ENCODE data around the gene LRRIQ1. TPM values are rescaled to one million over a fixed set of nuclear protein-coding genes. Genes with fewer than 3 reads are reported as not detected.
"Not testable (repeated sequence)": the region's sequence is repeated elsewhere in the genome, so short reads cannot be mapped to it uniquely, and the experiment has no call there.

LRRIQ1 gene
- total RNA-seq, 1 experiment from 2014 or later, result 0.51 TPM

DNA sequence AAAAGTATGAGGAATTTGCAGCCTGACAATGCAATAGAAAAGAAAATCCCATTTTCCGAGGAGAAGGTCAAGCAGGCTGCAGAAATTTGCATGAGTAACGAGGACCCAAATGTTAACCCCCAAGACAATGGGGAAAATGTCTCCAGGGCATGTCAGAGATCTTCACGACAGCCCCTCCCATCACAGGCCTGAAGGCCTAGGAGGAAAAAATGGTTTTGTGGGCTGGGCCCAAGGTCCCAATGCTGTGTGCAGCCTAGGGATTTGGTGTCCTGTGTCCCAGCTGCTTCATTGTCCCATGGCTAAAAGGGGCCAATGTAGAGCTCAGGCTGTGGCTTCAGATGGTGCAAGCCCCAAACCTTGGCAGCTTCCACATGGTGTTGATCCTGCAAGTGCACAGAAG is 167.7 kb downstream of the LRRIQ1 start:
- DNase-seq (ENCODE audit: low read depth), result not testable (repeated sequence)

DNA sequence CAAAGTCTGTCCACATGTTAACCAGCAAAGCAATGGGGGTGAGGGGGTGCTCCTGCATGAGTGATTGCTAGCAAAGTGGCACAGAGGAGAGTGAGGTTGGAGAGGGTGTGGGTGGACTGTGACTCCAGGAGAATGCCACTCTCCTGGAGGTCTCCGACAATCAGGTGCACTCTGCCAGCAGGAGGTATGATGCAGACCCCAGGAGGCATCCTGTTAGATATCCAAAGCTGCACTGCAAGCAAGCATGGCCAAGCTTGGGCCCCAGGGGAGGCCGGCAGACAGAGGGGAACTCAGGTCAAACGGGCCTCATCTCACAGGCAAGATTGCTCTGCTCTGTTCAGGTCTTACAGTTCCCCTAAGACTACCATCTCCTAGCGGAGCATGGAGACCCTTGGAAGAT is 170.4 kb downstream of the LRRIQ1 start:
- no peak for DNase-seq (ENCODE audit: low read depth)

DNA sequence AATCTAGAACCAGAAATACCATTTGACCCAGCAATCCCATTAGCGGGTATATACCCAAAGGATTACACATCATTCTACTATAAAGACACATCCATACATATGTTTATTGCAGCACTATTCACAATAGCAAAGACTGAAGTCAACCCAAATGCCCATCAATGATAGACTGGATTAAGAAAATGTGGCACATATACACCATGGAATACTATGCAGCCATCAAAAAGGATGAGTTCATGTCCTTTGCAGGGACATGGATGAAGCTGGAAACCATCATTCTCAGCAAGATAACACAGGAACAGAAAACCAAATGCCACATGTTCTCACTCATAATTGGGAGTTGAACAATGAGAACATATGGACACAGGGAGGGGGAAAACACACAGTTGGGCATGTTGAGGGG is 188.2 kb downstream of the LRRIQ1 start:
- DNase-seq (ENCODE audit: low read depth), result not testable (repeated sequence)

DNA sequence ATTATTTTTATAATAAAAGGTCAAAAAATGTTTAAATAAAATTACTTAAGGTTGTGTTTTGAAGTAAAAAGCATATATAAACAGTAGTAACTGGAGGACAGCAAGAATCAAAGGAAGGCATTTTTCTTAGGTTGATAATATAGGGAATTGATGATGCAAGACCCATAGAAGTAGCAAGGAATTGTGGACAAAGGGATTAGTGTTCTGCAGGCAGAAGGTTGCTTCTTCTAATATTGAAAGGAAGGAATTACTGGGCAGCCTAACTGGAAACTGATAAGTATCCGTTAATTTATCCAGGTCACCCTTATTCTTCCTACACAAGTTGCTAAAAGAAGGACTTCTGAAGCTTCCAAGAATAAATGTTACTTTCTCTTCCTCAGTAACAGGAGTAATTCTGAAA is 189.3 kb downstream of the LRRIQ1 start:
- no peak for DNase-seq (ENCODE audit: low read depth)

DNA sequence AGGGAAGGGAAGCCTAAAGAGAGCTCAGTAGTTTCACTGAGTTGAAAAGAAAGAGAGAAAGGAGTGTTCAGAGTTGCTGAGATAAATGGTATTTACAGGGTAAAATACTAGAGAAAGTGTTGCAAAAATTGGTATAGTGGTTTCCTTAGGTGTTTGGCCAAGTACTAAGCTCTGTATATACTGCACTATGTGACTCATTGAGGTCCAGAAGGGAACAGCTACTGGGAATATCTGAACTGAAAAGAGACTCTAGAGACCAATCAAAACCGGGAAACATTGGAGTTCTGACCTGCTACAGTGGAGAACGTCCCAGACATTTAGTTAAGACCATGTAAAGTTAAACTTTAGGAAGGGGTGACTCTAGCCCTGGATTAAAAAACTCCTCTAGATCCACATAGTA is 201.2 kb downstream of the LRRIQ1 start:
- no peak for DNase-seq (ENCODE audit: low read depth)

DNA sequence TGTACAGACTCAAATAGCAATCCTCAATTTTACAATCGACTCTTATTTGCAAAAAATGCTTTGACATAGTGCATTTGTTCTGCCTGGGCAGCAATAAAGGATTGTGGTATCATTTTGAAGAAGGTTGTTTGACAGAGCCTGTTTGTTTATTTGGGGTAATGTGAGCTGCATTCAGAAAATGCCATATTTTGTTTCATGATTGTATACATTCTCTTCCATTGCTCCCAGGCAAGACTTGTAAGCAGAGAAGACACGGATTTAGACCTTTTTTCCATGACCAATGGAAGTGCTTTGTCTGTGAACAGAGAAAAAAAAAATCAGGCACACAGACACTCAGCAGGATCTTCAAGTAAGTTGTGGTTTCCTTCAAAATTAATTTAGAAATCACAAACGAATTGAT is 208.4 kb downstream of the LRRIQ1 start:
- no peak for DNase-seq (ENCODE audit: low read depth)

DNA sequence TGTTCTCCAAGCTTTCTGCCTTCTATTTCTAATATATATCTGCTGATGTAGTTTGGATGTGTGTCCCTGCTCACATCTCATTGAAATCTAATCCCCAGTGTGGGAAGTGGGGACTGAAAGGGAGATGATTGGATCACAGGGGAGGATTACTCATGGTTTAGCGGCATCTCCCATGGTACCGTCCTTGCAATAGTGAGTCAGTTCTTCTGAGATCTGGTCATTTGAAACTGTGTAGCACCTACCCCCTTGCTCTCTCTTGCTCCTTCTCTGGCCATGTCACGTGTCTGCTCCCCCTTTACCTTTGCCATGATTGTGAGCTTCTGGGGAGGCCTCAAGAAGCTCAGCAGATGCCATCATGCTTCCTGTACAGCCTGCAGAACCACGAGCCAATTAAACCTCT is 217.7 kb downstream of the LRRIQ1 start:
- DNase-seq (ENCODE audit: low read depth), result peak; percentile 50

DNA sequence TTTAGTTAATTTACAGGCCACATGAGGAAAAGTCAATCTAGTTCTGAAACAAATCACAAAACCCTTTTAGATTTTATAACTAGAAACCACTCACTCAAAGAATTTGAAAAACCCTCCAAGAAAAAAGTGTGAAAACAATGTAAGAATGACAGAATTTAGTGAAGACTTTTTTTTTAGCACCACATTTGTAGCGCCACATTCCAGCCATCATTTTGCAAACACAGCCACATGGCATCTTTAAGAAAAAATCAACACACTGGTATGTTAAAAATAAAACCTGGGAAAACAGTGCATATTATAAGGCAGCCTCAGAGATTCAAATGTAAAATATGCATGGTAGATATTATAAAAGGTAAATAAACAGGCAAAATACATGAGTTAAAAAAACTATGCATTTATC is 221.5 kb downstream of the LRRIQ1 start:
- DNase-seq (ENCODE audit: low read depth), result no peak

DNA sequence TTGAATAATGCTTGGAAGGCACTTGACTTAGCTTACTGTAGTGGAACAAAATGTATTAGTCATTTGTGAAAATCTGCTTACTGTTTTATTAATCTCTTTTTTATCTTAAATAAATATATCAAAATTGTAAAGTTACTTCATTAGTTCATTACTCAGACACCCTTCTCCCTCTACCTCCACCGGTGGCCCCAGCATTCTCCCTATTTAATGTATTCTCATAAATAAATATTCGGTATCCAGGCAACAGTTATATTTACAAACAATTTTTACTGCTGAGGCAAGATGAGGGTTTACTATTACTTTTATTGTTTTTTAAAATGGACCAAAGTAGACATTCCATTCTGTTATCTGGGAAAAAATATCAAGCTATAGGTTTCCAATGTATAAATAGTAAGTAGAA is 224.3 kb downstream of the LRRIQ1 start:
- DNase-seq (ENCODE audit: low read depth), result no peak

DNA sequence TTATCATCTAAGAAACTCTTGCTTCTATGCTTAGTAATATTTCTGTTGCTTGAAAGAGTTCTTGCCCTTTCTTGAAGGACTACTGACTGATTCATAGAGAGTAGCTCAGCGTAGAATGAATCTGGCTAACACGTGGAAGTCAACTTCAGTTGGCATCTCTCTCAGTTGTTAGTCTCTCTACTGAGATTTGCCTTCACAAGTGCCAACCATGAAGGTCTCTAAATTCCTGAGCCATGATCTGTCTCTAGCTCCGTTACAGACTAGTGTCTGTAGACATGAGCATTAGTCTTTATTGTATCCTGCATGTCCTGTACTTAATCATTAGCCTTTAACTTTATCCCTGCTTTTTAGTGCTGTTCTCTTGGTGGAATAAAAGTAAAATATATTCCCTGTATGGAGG is 224.7 kb downstream of the LRRIQ1 start:
- DNase-seq (ENCODE audit: low read depth), result no peak

DNA sequence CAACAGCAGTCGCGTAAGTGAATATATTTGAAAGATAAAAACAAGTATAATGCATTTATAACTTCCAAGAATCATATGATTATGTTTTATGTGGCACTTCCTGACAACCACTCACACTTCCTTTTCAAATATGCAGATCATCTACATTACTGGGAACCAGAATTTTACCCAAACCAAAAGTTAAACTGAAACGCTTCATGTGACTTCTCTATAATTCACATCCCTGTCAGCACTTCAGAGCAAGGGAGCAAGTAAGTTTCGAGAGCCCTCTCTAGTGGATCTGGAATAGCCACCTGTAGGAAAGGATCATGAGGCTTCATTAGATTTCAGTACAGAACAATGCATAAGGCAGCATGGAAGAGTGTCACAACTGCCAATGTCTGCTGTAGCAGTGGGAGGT is 230.2 kb downstream of the LRRIQ1 start:
- no peak for DNase-seq (ENCODE audit: low read depth)

DNA sequence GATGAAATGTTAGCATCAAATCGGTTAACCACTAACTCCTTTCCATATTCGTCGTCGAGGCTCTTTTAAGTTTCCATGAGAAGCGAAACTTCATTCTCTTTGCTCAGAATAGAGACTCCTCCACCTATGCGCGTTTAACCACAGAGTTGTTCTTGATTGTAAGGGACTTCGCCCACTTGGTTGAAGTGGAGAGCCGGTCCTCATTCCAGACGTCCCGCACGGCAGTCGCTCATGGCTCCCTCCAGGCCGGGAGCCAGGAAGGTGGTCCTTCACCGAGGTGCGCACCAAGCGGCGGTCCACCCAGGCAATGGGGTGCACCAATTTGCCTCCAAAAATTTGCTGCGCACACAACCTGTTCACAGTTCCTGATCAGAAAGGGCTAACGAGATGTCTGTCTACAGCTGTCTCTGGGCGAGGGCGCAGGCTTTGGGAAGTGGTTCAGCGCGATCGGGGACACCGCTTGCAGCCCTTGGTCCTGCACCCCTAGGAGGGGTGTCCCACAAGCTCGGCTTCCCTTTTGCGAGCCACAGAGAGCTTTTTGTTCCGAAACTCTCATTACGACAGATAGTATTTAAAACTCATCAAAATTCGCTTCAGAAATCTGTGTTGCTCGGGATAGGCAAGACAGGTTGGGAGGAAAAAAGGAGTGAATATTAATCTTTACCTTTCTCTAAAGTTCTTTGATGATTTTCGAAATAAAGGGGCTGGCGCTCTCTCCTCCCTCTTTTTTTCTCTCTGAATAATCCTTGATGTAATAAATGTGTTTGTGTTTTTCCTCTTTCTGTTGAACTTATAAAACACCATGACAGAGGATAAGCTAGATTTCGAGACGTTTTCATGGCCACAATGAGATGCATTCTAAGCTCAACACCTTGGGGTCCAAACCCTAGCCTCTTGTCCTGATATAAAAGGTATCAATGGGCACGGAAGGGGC is 237.5 kb downstream of the LRRIQ1 start:
- DNase-seq (ENCODE audit: low read depth), result no peak

DNA sequence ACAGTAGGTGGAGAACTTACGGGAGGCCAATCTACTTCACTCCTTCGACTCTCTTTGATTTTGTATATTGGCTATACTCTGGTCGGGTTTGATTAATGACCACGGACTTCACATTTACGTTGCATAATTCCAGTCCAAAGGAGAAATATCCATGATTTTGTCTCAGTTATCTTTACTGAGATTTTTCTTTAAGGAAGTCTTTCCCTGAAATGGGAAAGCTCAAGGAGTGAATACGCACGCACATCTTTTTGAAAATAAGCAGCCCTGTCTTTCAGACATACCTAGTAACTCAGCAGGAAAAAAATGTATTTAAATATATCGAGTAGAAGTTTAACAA is 238.1 kb downstream of the LRRIQ1 start:
- DNase-seq (ENCODE audit: low read depth), result no peak

DNA sequence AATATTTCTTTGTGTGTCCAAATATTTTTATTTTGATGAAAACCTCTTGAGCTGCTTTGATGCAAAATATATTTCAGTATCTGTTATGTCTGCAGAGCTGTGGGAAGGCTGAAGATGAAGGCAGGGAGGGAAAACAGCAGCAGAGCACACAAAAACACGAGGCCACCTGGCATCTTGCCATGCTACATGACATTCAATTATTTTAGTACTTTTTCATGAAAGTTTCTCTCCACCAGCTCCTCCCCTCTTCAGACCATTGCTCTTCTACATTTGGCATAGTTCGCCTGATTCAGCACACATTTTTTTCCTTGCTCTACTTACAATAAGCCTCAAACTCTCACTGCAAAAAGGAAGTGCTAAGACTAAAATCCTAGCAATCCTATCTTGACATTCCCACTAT is 239.2 kb downstream of the LRRIQ1 start:
- DNase-seq (ENCODE audit: low read depth), result no peak

DNA sequence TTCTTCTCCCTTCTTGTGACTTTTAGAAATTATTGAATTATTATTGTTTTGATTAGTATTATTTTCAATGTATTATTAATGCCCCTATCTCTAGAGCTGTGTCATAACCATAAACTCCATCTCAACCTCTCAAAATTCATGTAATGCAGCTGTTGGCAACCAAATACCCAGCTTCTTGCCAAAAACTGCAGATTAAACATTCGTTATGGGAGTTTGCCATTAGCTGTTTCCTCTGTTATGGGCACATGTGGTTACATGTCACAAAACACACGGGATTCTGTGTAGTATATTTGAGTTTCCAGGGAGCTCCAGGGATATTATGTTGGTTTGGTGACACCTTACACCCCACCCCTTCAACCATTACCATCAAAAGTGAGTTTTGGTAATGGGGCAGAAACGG is 241.0 kb downstream of the LRRIQ1 start:
- no peak for DNase-seq (ENCODE audit: low read depth)

DNA sequence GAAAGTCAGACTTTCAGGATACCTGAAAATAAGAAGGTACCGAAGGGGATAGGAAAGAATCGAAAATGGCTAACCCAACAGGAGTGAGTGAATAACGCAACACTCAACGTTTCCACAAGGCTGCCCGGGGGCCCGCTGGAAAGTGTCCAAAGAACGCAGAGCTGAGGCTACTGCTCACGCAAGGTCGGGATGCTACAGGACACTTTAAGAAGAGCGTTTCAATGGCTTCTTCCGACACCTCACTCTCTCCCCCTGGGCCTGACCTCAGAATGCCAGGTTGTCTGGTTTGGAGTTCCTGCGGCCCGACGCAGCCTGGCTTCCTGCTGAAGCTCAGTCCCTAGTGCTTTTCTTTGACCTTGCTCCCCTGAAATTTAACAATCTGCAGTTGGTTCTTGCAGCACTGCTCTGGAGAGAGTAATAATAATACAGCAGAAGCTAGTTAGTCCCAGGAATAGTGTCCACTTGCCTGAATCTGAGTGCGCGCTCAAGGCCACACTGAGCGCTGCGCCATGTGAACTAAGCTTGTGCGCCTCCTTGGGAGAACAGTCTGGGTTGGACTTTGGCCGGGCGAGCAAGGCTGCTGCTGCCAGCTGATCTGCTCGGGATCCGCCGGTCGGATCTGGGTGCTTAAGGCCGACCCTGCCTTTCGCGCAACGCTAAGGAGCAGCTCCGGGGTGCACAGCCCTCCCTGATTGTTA is 241.9 kb downstream of the LRRIQ1 start:
- DNase-seq (ENCODE audit: low read depth), result no peak

DNA sequence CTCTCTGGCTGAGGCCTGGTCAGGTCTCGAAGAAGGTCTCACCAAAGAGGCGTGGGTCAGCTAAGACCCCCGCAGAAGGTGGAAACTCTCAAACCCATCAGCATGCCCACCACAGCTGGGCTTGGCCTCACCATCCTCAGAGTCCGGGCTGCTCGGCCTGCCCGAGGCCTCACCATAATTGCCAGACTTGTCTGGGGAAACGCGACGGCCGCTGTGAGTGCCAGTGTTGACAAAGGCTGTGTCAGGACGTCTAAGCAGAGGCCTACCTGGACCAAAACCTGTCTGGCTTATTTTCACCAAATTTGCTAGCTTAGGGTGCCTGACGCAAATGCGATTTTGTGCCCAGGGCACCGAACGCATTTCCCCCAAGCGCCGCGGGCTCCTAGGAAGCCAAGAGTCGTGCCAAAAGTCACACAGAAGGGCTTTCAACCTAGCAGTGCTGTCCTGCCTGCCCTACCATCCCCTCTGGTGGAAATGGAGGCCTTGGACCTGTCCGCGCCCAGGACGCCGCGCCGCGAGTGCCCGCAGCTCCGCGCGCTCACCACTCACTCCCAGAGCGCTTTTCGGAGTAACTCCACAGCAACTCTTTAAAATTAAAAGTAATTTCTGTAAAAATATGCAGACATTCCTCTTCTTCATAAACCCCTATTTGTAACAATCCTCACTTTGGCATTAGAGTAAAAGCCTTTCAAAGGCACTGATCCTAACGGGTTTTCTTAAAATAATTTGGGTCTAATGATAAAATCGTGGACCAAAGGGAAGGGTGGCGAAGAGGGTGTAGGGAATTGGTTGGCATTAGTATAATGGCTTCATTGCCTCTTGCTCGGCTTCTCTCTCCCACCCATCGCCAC is 242.7 kb downstream of the LRRIQ1 start:
- no peak for DNase-seq (ENCODE audit: low read depth)

DNA sequence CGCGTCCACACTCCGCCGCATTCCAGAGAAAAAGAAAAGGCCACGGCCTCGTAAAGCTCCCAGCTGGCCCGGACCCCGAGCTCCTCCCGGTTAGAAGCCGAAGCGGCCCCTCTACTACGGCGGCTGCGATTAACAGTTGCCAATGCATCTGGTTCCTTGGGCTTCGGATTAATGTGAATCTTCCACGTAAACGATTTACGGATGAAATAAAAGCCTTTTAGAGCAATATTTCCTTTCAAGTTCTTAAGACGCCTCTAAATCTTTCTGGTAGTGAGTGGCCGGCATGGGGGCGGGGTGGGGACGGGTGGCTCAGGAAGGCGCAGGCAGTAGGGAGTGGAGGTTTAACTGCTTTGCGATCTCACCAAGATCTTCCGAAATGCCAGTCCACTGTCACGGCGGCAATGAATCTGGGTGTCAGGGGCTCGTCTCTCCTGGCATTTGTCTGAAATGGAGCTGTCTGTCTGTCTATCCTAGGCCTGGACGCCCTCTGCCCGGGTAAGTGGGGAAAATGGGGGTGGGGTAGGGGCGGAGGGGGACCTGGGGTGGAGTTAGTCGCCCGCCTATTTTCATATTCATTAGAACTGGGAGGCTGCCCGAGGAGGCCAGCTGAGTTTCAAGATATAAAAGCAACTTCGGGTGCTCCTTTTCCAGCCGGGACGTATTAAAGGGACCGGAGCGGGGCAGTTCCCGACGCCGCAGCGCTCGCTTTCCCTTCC is 243.5 kb downstream of the LRRIQ1 start:
- DNase-seq (ENCODE audit: low read depth), result no peak

DNA sequence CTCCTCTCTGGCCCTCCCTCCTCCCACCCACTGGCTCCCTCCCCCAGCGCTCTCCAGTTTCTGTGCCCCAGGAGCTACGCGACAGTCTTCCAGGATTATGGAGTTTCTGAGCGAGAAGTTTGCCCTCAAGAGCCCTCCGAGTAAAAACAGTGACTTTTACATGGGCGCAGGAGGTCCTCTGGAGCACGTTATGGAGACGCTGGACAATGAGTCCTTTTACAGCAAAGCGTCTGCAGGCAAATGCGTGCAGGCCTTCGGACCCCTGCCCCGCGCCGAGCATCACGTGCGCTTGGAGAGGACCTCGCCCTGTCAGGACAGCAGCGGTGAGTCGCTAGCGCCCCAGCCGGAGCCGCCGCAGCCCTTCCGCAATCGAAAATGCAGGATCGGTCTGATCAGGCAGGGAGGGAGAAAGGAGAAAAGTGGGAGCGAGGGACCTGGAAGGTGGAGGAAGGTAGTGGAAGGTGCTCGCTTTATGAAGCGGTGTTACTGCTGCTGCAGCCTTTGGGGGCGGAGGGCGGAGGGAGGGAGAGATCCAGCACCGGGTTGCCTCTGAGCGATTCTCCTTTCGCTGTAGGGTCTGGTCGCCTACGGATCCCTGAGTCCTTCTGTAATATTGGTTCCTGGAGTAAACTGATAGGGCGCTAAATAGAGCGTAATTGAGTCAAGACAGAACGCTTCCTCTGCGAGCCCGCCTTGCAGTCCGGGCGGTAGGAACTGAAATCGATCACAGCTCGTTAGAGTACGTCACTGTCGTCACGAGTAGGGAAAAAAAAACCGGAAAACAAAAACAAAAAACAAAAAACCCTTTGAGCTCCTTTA is 244.2 kb downstream of the LRRIQ1 start, which contains the start of gene ALX1:
Gene ALX1, plus strand, starts transcription at position 56 of the 819 bp plus-strand sequence. Its CDS starts 42 bp downstream, at position 98.
- peak; percentile 69 for DNase-seq (ENCODE audit: low read depth)

DNA sequence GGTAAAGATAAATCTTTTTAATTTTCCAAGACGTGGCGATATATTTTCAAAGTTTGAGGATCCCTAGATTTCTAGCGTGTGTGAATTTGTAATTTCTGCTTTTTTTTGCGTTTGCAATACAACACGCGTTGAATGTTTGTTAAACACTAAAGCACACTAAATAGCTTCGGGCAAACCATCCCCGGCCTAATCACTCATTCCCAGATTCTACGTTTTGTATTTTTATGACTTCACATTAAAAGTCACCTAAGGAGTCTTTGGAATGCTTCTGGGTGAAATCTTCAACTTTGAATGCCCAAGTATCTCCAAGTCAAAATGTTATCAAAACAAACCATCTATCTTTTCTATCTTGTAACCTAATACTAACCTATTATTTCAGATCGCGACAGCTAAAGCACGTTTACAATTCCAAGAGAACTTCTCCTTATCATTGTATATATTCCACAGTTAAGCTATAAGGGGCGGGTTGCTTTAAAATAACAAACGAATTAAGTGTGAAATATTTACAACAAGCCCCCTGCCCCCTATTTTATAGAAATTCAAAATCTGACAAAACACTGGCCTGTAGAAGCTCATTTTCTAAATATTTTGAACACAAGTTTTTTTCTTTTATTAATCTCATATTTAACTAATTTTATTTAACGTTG is 245.0 kb downstream of the LRRIQ1 start:
- DNase-seq (ENCODE audit: low read depth), result no peak
